ENCODE measurements around the gene ENKD1. TPM values are rescaled to one million over a fixed set of nuclear protein-coding genes. Genes with fewer than 3 reads are reported as not detected.

Gene ENKD1
- total RNA-seq, 1 donor from 2014 or later, result 9.4 TPM

Other genes starting within 250 kb of the ENKD1 start
- 0.41 TPM for gene HSD11B2, start 235.6 kb downstream of the ENKD1 start, total RNA-seq
- 78.7 TPM for gene ATP6V0D1, start 185.6 kb downstream of the ENKD1 start, total RNA-seq
- not detected for gene AGRP, start 183.2 kb downstream of the ENKD1 start, total RNA-seq
- 32.6 TPM for gene RIPOR1, start 137.9 kb downstream of the ENKD1 start, total RNA-seq
- 62.0 TPM for gene CTCF, start 104.2 kb downstream of the ENKD1 start, total RNA-seq
- 2.4 TPM for gene CARMIL2, start 21.6 kb downstream of the ENKD1 start, total RNA-seq
- gene ACD, start 6.5 kb downstream of the ENKD1 start, total RNA-seq, result 24.9 TPM
- 9.4 TPM for gene PARD6A, start 5.8 kb downstream of the ENKD1 start, total RNA-seq
- gene C16orf86, start 64 bp upstream of the ENKD1 start, total RNA-seq, result 2.0 TPM
- gene GFOD2, start 52.6 kb upstream of the ENKD1 start, total RNA-seq, result 57.9 TPM
- gene RANBP10, start 139.8 kb upstream of the ENKD1 start, total RNA-seq, result 3.7 TPM
- gene TSNAXIP1, start 140.1 kb upstream of the ENKD1 start, total RNA-seq, result 4.5 TPM
- gene THAP11, start 175.6 kb upstream of the ENKD1 start, total RNA-seq, result 26.5 TPM
- 70.9 TPM for gene NUTF2, start 180.2 kb upstream of the ENKD1 start, total RNA-seq
- gene CENPT, start 180.9 kb upstream of the ENKD1 start, total RNA-seq, result 25.3 TPM
- 64.0 TPM for gene EDC4, start 206.3 kb upstream of the ENKD1 start, total RNA-seq
- not detected for gene NRN1L, start 218.1 kb upstream of the ENKD1 start, total RNA-seq
- 6.5 TPM for gene PSKH1, start 226.5 kb upstream of the ENKD1 start, total RNA-seq